GM21717 (cell line): ENCODE data around the gene HK1.
A peak's percentile ranks its signal among the peaks of the same experiment; 100 is the strongest.
"Not testable (repeated sequence)": the region's sequence is repeated elsewhere in the genome, so short reads cannot be mapped to it uniquely, and the experiment has no call there.

Experiments used
- ATAC-seq: cut with Tn5 transposase; IDR thresholded peaks from one replicate; pipeline ENCODE4 v1.9.1; 2021; ENCODE audit warnings: mild to moderate bottlenecking, moderate library complexity; ENCODE audit not compliant: unreplicated experiment

HK1 gene

GRCh38 chr10:69306421-69306820 lies 28.1 kb downstream of the HK1 start:
- ATAC-seq: no peak

- ATAC-seq: no peak
Observed at GRCh38 chr10:69307434-69307833, 29.1 kb downstream of the HK1 start.

GRCh38 chr10:69308304-69308703 lies 30.0 kb downstream of the HK1 start:
- ATAC-seq: not testable (repeated sequence)

DNA sequence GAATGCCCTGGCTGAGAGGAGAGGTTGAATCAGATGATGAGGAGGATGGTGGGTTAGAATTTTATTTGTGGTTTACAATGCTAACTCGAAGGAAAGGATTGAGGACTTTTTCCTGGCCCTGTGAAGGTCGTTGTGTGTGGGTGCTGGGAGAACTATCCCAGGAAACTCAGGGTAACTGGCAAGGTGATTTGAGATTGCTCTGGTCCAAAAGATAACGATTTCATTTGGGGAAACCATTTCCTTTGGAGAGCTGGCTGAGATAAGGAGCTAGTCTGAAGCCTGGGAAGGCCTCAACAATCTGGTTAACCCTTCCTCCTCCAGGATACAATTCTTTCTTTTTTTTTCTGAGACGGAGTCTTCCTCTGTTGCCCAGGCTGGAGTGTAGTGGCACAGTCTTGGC lies 33.0 kb downstream of the HK1 start:
- no peak for ATAC-seq

GRCh38 chr10:69312528-69312927 lies 34.2 kb downstream of the HK1 start:
- ATAC-seq: no peak

DNA sequence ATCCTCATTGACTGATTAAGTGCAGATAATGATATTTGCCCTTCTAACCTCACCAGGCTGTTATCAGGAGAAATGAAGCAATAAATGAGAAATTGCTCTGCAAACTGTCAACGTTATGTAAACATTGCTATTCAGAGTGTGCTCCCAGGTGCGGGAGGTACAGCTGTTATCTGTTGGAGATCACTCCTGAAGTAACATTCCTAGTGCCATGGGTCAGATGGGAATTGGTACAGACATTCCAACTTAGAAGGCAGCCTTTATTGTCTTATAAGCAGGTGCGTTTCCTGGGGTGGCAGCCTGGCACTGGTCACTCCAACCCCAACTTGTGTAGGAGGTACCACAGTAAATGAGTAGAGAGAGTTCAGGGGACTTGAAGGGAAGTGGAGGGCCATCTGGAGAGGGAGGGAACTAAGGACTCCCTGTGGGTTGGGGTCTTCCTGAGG lies 36.8 kb downstream of the HK1 start:
- no peak for ATAC-seq

GRCh38 chr10:69315610-69316312 lies 37.5 kb downstream of the HK1 start:
- no peak for ATAC-seq

GRCh38 chr10:69316313-69317059 lies 38.2 kb downstream of the HK1 start:
- no peak for ATAC-seq

DNA sequence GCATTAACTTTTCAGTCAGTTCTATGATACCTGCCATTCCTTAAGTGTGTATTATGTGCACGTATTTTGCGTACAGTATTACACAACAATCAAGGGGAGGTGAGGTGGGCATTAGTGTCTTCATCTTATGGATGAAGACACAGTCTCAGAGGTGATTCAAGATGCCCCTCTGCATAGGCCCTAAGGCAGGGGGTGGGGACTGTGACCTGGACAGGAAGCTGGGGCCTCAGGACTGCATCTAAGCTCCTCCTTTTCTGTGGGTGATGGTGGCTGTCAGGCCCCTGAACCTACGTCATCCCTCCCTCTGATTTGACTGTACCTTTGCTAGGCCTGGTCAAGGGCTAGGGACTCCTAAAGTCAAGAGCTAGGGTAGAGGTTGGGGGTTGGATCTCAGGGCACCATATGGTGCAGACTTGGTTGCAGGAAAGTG lies 38.9 kb downstream of the HK1 start:
- ATAC-seq: peak; percentile 42

DNA sequence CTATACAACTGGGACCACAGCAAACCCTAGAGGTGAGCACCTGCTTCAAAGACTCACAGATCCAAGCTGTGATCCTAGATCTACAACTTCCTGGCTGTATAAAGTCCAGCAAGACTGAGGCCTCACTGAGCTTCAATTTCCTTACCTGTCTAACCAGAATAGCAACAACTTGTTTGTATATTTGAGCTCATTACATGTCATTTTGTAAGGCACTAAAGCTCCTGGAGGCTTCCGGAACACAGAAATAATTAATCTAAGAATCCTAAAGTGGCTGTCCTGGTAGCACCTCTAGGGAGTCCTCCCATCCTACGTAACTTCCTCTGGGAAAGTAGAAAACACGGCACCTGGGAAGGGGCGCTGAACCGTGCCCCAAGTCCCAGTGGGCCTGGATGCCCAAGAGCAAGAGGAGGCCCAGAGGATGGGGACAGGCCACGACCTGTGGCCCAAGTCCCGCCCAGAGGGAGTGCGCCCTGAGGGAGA lies 39.4 kb downstream of the HK1 start:
- no peak for ATAC-seq

DNA sequence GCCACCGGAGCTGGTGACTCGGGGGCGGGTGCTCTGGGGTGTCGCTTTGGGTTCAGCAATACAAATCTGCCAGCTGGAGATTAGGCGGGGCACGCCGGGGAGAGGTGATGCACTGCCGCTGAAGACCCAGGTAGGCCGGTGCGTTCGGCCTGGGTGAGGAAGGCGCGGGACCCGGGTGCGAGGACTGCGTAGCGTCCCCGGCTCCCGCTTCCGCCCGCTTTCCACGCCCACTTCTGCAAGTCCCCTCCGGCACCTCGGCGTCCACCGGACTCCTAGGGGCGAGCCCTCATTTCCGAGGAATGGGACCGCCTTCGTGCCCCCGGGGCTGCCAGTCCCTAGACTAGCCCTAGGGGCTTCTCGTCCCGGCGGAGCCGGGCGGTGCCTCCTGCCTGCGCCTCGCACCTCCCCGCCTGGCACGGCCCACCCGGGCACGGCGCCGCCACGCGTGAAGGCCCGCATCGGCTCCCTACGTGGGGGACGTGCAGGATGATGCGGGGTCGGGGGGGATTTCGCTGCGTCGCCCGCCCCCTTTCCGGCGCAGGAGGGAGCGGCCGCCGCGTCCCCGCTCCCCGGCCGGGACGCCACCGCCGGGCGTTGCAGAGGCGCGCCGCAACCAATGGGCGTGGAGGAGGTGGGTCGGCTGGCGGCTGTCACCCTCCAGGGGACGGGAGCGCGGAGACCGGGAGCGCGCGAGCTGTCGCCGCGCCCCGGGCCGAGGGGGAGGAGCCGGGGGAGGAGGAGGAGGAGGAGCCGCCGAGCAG lies 40.0 kb downstream of the HK1 start:
- peak; percentile 75 for ATAC-seq

DNA sequence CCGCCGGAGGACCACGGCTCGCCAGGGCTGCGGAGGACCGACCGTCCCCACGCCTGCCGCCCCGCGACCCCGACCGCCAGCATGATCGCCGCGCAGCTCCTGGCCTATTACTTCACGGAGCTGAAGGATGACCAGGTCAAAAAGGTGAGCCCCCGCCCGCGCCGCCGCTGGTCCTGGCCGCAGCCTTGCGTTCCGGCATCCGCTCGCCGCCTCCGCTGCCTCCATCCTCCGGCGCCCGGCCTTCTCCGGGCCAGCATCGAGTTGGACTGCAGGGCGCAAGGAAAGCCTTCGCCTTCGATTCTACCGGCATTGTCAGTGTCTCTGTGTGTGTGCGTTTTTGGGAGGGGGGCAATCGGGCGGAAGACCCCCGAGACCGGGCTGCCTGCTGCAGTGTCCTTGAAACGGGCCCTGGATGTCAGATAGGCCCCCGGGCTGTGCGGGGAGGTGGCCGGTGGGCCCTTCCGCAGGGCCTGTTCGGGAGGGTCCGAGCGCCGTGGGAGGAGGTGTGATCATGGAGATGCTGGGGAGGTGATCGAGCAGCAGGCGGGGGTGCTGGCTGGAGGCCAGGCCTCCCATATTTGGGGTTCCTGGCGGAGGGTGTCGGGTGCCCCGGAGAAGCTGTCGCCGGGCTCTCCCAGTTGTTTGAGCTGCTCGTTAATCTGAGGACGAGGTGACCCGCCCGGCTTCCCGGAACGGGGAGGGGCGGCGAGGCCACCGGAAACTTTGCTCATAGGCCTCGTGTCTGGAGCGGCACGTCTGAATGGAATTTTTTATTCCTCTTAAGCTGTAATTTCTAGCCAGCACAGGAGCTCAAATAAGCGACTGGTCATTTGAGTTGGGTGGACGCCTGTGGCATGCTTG lies 40.8 kb downstream of the HK1 start:
- peak; percentile 21 for ATAC-seq

GRCh38 chr10:69319841-69320316 lies 41.6 kb downstream of the HK1 start:
- no peak for ATAC-seq

DNA sequence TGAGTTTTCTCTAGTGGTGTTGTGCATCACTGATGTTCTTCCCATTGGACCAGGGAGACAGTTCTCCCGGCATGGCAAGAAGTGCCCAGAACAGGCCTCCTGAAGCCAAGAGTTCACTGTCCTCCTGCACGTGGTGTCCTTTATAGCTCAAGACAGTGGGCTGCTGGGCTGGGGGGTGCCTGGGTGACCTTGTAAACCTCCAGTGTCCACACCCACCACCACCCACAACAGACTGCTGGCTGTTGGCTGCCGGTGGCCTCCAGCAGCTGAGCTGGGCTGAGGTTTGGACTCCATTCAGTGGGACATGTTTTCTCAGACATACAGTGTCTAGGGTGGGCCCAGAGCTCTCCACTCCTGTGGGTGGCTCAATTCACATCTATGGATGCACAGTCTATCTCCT lies 42.2 kb downstream of the HK1 start:
- ATAC-seq: no peak

- ATAC-seq: no peak
Observed at GRCh38 chr10:69321039-69321715, 42.9 kb downstream of the HK1 start.

DNA sequence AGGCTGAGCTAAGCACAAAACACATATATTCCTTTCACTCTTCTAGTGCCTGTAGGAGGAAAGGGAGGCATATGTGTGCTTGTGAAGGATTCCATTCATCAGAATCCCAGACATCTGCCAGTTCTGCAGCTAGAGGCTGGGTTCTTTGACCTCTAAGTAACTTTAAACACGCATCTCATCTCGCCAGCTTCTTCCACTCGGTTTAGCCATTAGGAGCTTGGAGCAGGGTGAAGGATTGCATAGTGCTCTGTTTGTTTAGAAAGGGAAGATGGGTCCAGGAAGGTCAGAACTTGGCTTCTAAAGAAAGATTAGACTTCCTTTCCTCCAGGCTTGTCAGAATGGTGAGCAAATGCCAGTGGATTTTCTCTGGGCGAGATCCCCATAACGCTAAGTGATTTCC lies 43.6 kb downstream of the HK1 start:
- no peak for ATAC-seq

- not testable (repeated sequence) for ATAC-seq
Observed at GRCh38 chr10:69322346-69322745, 44.0 kb downstream of the HK1 start.

DNA sequence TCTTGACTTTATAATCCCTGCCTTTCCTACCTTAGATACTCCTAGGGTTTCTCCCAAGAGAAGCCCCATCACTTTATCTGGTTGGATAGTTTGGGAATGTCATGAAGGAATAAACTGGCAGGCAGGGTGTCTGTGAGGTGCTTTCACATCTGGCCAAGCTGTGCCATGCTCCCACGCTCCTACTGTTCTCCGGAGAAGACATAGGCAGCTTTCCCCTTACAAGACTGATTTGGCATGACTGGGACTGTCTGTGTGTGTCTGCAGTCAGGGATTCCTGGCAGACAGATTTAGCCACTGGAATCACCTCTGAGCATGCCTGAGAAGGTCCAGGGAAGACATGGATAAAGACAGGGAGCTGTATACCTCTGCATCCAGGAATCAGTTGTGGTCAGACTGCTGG lies 45.3 kb downstream of the HK1 start:
- ATAC-seq: no peak

GRCh38 chr10:69324583-69324982 lies 46.3 kb downstream of the HK1 start:
- ATAC-seq: no peak
